Neural crest cell (in vitro differentiated cells): ENCODE results near the gene PIEZO2. TPM values are rescaled to one million over a fixed set of nuclear protein-coding genes. Genes with fewer than 3 reads are reported as not detected.

Source experiments
- DNase-seq: peaks from one replicate; pipeline ENCODE4 v3.0.0; 2021; ENCODE audit warnings: low read depth, mixed read lengths, low spot score
- H3K27ac Mint-ChIP-seq: one replicate; pipeline ENCODE4 v1.8.0; 2021; ENCODE audit warnings: mild to moderate bottlenecking, mixed read lengths; ENCODE audit not compliant: unreplicated experiment
- H3K27me3 Mint-ChIP-seq: 2 replicates; pipeline ENCODE4 v1.8.0; 2021; ENCODE audit warnings: low read depth, mild to moderate bottlenecking, mixed read lengths
- H3K36me3 Mint-ChIP-seq: 2 replicates; pipeline ENCODE4 v1.8.0; 2021; ENCODE audit warnings: low read depth, mild to moderate bottlenecking, mixed read lengths
- H3K4me1 Mint-ChIP-seq: 2 replicates; pipeline ENCODE4 v1.8.0; 2021; ENCODE audit warnings: mixed read lengths
- H3K4me3 Mint-ChIP-seq: one replicate; pipeline ENCODE4 v1.8.0; 2021; ENCODE audit warnings: mild to moderate bottlenecking, mixed read lengths
- H3K9me3 Mint-ChIP-seq: 2 replicates; pipeline ENCODE4 v1.8.0; 2021; ENCODE audit warnings: mixed read lengths
- total RNA-seq: library from RNA; stranded (reverse); gene quantifications from 2 replicates; pipeline ENCODE4 v1.2.1, GENCODE V29; 2021
- TF ChIP-seq, protein P1 (sequence below): fragments of 200-600 bp; sonication (generic); conservative IDR thresholded peaks from 2 replicates; pipeline ENCODE4 v1.5.0; 2021; ENCODE audit warnings: antibody characterized with exemption, mild to moderate bottlenecking

PIEZO2 gene
- total RNA-seq, 1 donor from 2014 or later: 15.5 TPM

DNA sequence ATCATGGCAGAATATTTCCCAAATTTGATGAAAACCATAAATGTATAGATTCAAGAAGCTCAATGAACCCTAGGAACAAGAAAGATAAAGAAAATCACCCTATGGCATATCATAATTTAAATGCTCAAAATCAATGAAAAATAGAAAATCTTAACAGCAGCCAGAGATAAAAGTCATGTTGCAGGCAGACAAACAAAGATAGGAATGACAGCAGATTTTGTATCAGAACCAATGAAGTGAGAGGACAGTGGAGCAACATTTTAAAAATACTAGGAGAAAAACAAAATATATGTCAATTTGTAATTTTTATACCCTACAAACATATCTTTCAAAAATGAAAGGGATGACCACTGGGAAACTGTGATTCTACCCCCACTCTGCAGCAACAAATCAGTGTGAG, 203.3 kb downstream of the PIEZO2 start:
- TF ChIP-seq, protein P1, sequence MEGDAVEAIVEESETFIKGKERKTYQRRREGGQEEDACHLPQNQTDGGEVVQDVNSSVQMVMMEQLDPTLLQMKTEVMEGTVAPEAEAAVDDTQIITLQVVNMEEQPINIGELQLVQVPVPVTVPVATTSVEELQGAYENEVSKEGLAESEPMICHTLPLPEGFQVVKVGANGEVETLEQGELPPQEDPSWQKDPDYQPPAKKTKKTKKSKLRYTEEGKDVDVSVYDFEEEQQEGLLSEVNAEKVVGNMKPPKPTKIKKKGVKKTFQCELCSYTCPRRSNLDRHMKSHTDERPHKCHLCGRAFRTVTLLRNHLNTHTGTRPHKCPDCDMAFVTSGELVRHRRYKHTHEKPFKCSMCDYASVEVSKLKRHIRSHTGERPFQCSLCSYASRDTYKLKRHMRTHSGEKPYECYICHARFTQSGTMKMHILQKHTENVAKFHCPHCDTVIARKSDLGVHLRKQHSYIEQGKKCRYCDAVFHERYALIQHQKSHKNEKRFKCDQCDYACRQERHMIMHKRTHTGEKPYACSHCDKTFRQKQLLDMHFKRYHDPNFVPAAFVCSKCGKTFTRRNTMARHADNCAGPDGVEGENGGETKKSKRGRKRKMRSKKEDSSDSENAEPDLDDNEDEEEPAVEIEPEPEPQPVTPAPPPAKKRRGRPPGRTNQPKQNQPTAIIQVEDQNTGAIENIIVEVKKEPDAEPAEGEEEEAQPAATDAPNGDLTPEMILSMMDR: no peak
- no peak for DNase-seq
- Mint-ChIP-seq H3K9me3 (peaks cover 35% of the 10 kb centered on the region), H3K4me1 (no peaks in the 10 kb centered on the region), H3K27me3 (no peaks in the 10 kb centered on the region), H3K36me3 (peaks cover 40% of the 10 kb centered on the region), H3K27ac (no peak overlapping the region), H3K4me3 (no peak overlapping the region)

DNA sequence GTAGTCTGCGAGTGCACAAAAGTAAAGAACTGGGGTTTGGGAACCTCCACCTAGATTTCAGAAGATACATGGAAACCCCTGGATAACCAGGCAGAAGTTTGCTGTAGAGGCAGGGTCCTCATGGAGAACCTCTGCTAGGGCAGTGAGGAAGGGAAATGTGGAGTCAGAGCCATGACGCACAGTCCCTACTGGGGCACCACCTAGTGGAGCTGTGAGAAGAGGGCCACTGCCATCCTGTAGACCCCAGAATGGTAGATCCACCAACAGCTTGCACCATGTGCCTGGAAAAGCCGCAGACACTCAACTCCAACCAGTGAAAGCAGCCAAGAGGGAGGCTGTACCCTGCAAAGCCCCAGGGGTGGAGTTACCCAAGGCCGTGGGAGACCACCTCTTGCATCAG, 206.4 kb downstream of the PIEZO2 start:
- Mint-ChIP-seq H3K36me3 (peaks cover 38% of the 10 kb centered on the region), H3K4me1 (no peaks in the 10 kb centered on the region), H3K9me3 (peaks cover 32% of the 10 kb centered on the region), H3K27ac (no peak overlapping the region), H3K4me3 (no peak overlapping the region), H3K27me3 (no peaks in the 10 kb centered on the region)
- TF ChIP-seq, protein P1: no peak
- no peak for DNase-seq

DNA sequence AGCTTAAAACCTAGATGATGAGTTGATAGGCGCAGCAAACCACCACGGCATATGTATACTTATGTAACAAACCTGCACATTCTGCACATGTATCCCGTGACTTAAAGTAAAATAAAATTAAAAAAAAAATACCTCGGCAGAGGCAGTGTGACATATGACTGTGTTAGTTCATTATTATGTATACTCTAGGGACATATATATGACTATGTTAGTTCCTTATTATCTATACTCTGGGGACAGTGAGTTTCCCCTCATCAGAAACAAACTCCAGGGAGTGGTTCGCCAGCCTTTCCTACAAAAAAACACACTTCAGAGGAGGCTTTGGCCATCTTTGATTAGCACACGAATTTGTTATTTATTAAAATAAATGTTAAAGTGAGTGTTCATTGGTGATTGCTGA, 209.5 kb downstream of the PIEZO2 start:
- no peaks in the 10 kb centered on the region for H3K27me3 Mint-ChIP-seq
- H3K9me3 Mint-ChIP-seq: peaks cover 15% of the 10 kb centered on the region
- H3K4me3 Mint-ChIP-seq: no peak overlapping the region
- peaks cover 17% of the 10 kb centered on the region for H3K36me3 Mint-ChIP-seq
- H3K4me1 Mint-ChIP-seq: no peaks in the 10 kb centered on the region
- TF ChIP-seq, protein P1: no peak
- H3K27ac Mint-ChIP-seq: no peak overlapping the region
- no peak for DNase-seq

DNA sequence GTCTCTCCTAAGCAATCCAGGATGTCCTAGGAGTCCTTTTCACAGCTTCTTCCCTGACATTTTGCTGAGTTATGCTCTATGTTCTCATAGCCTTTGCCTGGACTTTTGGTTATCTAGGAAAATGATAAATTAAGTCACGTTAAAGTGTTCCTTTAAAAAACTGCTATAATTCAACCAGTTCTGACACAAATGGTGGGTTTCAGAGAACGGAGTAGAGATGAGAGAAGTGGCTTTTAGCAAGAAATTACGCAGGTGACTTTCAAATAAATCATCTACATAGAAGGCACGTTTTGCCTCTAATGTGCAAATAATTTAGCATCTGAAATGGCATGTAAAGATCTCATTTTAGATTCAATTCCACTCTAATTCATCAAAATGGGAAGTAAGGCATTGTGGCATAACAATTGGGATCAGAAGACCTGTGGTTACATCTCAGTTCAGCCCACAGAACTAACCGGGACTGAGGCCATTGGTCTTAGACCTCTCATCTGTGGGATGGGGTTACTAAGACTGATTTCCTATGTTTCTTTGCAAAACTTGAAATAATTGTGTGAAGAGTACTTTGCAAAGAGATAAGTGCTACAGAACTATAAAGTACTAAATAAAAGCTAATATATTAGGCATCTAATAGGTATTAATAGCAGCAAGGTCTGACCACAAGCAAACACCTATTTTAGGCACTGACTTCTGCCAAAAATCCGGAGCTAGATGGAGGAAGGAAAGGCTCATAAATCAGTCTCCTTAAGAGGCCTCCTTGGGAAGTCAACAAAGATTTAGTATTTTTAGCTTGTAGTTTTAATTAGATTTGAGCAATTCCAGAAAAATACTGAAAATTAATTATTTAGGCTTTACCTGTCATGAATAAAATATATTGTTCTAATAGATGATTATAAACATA, 211.4 kb downstream of the PIEZO2 start:
- no peak overlapping the region for H3K4me3 Mint-ChIP-seq
- H3K27ac Mint-ChIP-seq: no peak overlapping the region
- no peak for DNase-seq
- no peaks in the 10 kb centered on the region for H3K27me3 Mint-ChIP-seq
- no peaks in the 10 kb centered on the region for H3K4me1 Mint-ChIP-seq
- TF ChIP-seq, protein P1: no peak
- H3K36me3 Mint-ChIP-seq: peaks cover 7% of the 10 kb centered on the region
- peaks cover 7% of the 10 kb centered on the region for H3K9me3 Mint-ChIP-seq

DNA sequence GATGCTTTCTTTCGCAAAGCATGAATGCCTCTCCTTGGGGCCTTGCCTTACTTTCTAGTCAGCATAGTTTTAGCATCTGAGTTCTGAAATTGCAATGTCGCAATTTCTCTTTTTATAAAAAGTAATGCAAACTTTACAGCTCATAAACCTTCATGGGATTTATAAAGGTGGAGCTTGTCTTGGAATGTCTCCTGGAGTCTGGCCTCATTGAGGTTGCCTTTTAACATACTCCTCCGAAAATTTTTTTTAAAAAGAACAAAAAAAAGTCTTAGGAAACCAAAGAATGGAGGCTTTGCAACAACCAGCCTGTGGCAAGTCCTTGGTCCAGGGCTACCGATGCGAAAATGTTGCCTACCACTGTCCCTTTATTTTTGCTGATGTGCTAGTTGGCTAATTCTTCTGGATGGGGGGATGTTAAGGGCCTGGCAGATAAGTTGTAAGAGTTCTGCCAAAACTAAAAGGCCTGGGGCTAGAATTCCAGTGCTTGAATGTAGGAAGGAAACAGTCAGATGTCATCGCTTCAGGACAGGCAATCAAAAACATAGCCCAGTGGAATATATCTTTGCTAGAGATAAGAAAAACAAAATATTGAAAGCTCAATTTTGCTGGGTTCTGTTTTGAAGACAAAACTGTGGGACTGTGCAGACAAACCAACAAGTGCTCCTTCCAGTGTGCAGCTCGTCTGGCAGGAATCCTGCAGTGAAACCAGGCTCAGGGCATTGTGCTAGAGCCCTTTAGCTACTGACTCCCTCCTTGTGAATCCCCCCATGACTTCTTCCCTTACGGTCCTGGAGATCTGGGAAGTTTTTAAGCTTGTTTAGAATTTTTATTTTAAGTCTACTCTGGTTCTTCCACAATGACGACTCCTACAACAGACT, 213.0 kb downstream of the PIEZO2 start:
- no peak overlapping the region for H3K27ac Mint-ChIP-seq

More for the DNA sequence above, 213.0 kb downstream of the PIEZO2 start:
- no peaks in the 10 kb centered on the region for H3K4me1 Mint-ChIP-seq
- H3K9me3 Mint-ChIP-seq: no peaks in the 10 kb centered on the region
- no peaks in the 10 kb centered on the region for H3K27me3 Mint-ChIP-seq
- no peak overlapping the region for H3K4me3 Mint-ChIP-seq
- DNase-seq: no peak
- H3K36me3 Mint-ChIP-seq: no peaks in the 10 kb centered on the region
- TF ChIP-seq, protein P1: no peak
